Common myeloid progenitor, CD34-positive (primary cell): Measurements from ENCODE around the gene SLC26A11.
A peak's percentile ranks its signal among the peaks of the same experiment; 100 is the strongest.

Experiments used
- CTCF ChIA-PET: fragments of 350-600 bp; sonication (Branson Sonifier 250); formaldehyde crosslinking; loops from one replicate; lab custom pipeline; 2021; ENCODE audit warnings: antibody characterized with exemption; lab: Charles Lee
- POLR2A ChIA-PET: fragments of 350-600 bp; sonication (Branson Sonifier 250); formaldehyde crosslinking; loops from one replicate; lab custom pipeline; 2021; ENCODE audit warnings: antibody characterized with exemption; lab: Charles Lee
- DNase-seq, 3 donors: peaks; one replicate each; pipeline versions ENCODE4 v3.0.0 to v3.0.0-alpha.2; 2013
- H3K27ac ChIP-seq, 2 experiments: 1 replicate in 1 of 2; 2 replicates in 1 of 2; pipeline ENCODE4 v1.7.0; 2013; ENCODE audit warnings: inconsistent platforms in 2 of 2, low read length in 2 of 2, mild to moderate bottlenecking in 2 of 2, low read depth in 1 of 2, moderate library complexity in 1 of 2; ENCODE audit not compliant: severe bottlenecking in 2 of 2, insufficient read depth in 1 of 2, poor library complexity in 1 of 2
- H3K27me3 ChIP-seq, 5 experiments: replicated peaks in 2 of 5; 1 replicate in 3 of 5; 2 replicates in 2 of 5; pipeline versions ENCODE4 v1.6.1 to v1.7.0; 2013; ENCODE audit warnings: low read length in 4 of 5, mild to moderate bottlenecking in 2 of 5, moderate library complexity in 2 of 5, inconsistent platforms in 1 of 5; ENCODE audit not compliant: insufficient read depth in 5 of 5, control insufficient read depth in 4 of 5
- H3K36me3 ChIP-seq, 4 experiments: 1 replicate in 2 of 4; 2 replicates in 2 of 4; pipeline versions ENCODE4 v1.6.1 to v1.7.0; 2013; ENCODE audit warnings: low read length in 3 of 4, control low read depth in 1 of 4, mild to moderate bottlenecking in 1 of 4; ENCODE audit not compliant: control insufficient read depth in 4 of 4, insufficient read depth in 4 of 4
- H3K4me1 ChIP-seq, 4 experiments: 1 replicate in 3 of 4; 2 replicates in 1 of 4; pipeline versions ENCODE4 v1.6.1 to v1.7.1; 2013; ENCODE audit warnings: low read length in 3 of 4, mild to moderate bottlenecking in 3 of 4, control low read depth in 1 of 4, inconsistent platforms in 1 of 4, moderate library complexity in 1 of 4; ENCODE audit not compliant: control insufficient read depth in 4 of 4, insufficient read depth in 4 of 4; ENCODE audit errors: control extremely low read depth in 1 of 4
- H3K4me3 ChIP-seq, 7 experiments: 1 replicate in 4 of 7; 2 replicates in 3 of 7; pipeline versions ENCODE4 v1.5.1 to v1.7.0; 2013; ENCODE audit warnings: mild to moderate bottlenecking in 7 of 7, low read length in 6 of 7, moderate library complexity in 6 of 7, inconsistent platforms in 2 of 7, low read depth in 2 of 7, control low read depth in 1 of 7; ENCODE audit not compliant: insufficient read depth in 4 of 7, control insufficient read depth in 1 of 7; ENCODE audit errors: extremely low read depth in 1 of 7
- H3K9me3 ChIP-seq, 5 experiments: 1 replicate in 4 of 5; 2 replicates in 1 of 5; pipeline versions ENCODE4 v1.6.1 to v1.7.1; 2013; ENCODE audit warnings: low read length in 4 of 5, mild to moderate bottlenecking in 2 of 5, inconsistent platforms in 1 of 5, low read depth in 1 of 5, moderate library complexity in 1 of 5; ENCODE audit not compliant: control insufficient read depth in 4 of 5, insufficient read depth in 2 of 5; ENCODE audit errors: control extremely low read depth in 1 of 5
- WGBS: methylation state at CpG from one replicate; pipeline ENCODE4 v1.1.5; 2013; ENCODE audit not compliant: insufficient coverage; 5-methylcytosine and 5-hydroxymethylcytosine counted together

SLC26A11 gene

DNA sequence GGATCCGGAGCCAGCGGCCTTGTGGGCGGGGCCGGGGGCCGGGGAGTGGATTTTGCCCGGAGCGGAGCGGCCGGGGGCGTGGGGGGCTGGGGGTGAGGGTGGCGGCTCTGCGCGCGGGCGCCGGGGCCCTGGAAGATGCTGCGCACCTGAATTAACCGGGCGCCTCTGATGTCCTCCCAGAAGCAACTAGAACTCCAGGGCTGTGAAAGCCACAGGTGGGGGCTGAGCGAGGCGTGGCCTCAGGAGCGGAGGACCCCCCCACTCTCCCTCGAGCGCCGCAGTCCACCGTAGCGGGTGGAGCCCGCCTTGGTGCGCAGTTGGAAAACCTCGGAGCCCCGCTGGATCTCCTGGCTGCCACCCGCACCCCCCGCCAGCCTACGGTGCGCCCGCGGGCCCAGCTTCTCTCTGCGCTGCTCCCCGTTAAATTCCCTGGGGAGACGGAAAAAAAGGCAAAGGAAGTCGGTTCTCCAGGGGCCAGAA, 549 bp downstream of the SLC26A11 start:
- peaks cover 0 to 1% (median 0%) of the 10 kb centered on the region in 5 experiments for H3K9me3 ChIP-seq
- H3K27ac ChIP-seq: no peak overlapping the region
- H3K4me3 ChIP-seq: peak overlapping the region in 4 of 7 experiments; percentile 1 to 68 (median 46)
- CTCF ChIA-PET: no interaction called here
- WGBS: 31% methylated on average over 33 of the region's 41 CpGs
- POLR2A ChIA-PET: no interaction called here
- H3K36me3 ChIP-seq: no peaks in the 10 kb centered on the region
- DNase-seq: no peak
- peaks cover 0 to 89% (median 20%) of the 10 kb centered on the region in 5 experiments for H3K27me3 ChIP-seq
- peaks cover 0 to 27% (median 21%) of the 10 kb centered on the region in 4 experiments for H3K4me1 ChIP-seq

- DNase-seq: no peak
- Histone ChIP-seq H3K27ac (no peak overlapping the region), H3K4me3 (no peak overlapping the region), H3K36me3 (no peaks in the 10 kb centered on the region), H3K4me1 (peaks cover 0 to 27% (median 21%) of the 10 kb centered on the region in 4 experiments), H3K9me3 (peaks cover 0 to 1% (median 0%) of the 10 kb centered on the region in 5 experiments), H3K27me3 (peaks cover 0 to 87% (median 15%) of the 10 kb centered on the region in 5 experiments)
- ChIA-PET POLR2A (interaction anchor here (1.1 kb wide), 1 partner anchor 33 kb away, joined by 3 read pairs; no protein-coding TSS in a partner anchor), CTCF (no interaction called here)
- WGBS: 97% methylated on average over 27 of the region's 29 CpGs
These were observed 1.3 kb downstream of the SLC26A11 start for GRCh38 chr17:80221351-80222105.

GRCh38 chr17:80222376-80223141, 2.3 kb downstream of the SLC26A11 start:
- Histone ChIP-seq H3K27ac (no peak overlapping the region), H3K4me3 (no peak overlapping the region), H3K9me3 (peaks cover 0 to 1% (median 0%) of the 10 kb centered on the region in 5 experiments), H3K4me1 (peaks cover 0 to 27% (median 21%) of the 10 kb centered on the region in 4 experiments), H3K27me3 (peaks cover 0 to 82% (median 8%) of the 10 kb centered on the region in 5 experiments), H3K36me3 (no peaks in the 10 kb centered on the region)
- DNase-seq: no peak
- POLR2A ChIA-PET: interaction anchor here (1.1 kb wide), 1 partner anchor 32 kb away, joined by 3 read pairs; no protein-coding TSS in a partner anchor
- CTCF ChIA-PET: no interaction called here
- WGBS: 89% methylated on average over 14 of the region's 18 CpGs

- H3K27ac ChIP-seq: no peak overlapping the region
- WGBS: 96% methylated on average over 18 of the region's 18 CpGs
- CTCF ChIA-PET: no interaction called here
These were observed 3.1 kb downstream of the SLC26A11 start for GRCh38 chr17:80223142-80223815.

GRCh38 chr17:80223838-80224497, 3.7 kb downstream of the SLC26A11 start:
- DNase-seq: no peak
- Histone ChIP-seq H3K27me3 (peaks cover 0 to 81% (median 7%) of the 10 kb centered on the region in 5 experiments), H3K9me3 (peaks cover 0 to 1% (median 0%) of the 10 kb centered on the region in 5 experiments), H3K27ac (no peak overlapping the region), H3K4me3 (no peak overlapping the region), H3K36me3 (no peaks in the 10 kb centered on the region), H3K4me1 (peaks cover 0 to 18% (median 13%) of the 10 kb centered on the region in 4 experiments)
- ChIA-PET POLR2A (no interaction called here), CTCF (no interaction called here)
- WGBS: over 99% methylated on average over 11 of the region's 11 CpGs

More at GRCh38 chr17:80223142-80223815, 3.1 kb downstream of the SLC26A11 start:
- Histone ChIP-seq H3K9me3 (peaks cover 0 to 1% (median 0%) of the 10 kb centered on the region in 5 experiments), H3K4me1 (peaks cover 0 to 25% (median 20%) of the 10 kb centered on the region in 4 experiments), H3K36me3 (no peaks in the 10 kb centered on the region), H3K4me3 (no peak overlapping the region), H3K27me3 (peaks cover 0 to 77% (median 7%) of the 10 kb centered on the region in 5 experiments)
- POLR2A ChIA-PET: no interaction called here
- no peak for DNase-seq

GRCh38 chr17:80224683-80225082, 4.5 kb downstream of the SLC26A11 start:
- Histone ChIP-seq H3K4me1 (peaks cover 0 to 11% (median 6%) of the 10 kb centered on the region in 4 experiments), H3K27me3 (peaks cover 0 to 82% (median 7%) of the 10 kb centered on the region in 5 experiments), H3K36me3 (no peaks in the 10 kb centered on the region), H3K9me3 (peaks cover 0 to 1% (median 0%) of the 10 kb centered on the region in 5 experiments), H3K4me3 (no peak overlapping the region), H3K27ac (no peak overlapping the region)
- ChIA-PET POLR2A (no interaction called here), CTCF (interaction anchor here (3.3 kb wide), 1 partner anchor 28 kb away, joined by 9 read pairs; no protein-coding TSS in a partner anchor)
- 100% methylated on average over 2 of the region's 6 CpGs for whole genome bisulfite sequencing
- no peak for DNase-seq
